ENCODE results near the gene MXRA7. TPM values are rescaled to one million over a fixed set of nuclear protein-coding genes. Genes with fewer than 3 reads are reported as not detected.
"Not testable (repeated sequence)": the region's sequence is repeated elsewhere in the genome, so short reads cannot be mapped to it uniquely, and the experiment has no call there.

MXRA7 gene
- total and polyA plus RNA-seq, 2 experiments from 2014 or later = 48.0 to 625 TPM

GRCh38 chr17:76713765-76714164 lies 3.0 kb upstream of the MXRA7 start:
- H3K79me2 ChIP-seq (ENCODE audit: insufficient read depth) = peaks cover 60% of the 10 kb centered on the region
- H3K36me3 ChIP-seq (ENCODE audit: low read depth) = peaks cover 16% of the 10 kb centered on the region

DNA sequence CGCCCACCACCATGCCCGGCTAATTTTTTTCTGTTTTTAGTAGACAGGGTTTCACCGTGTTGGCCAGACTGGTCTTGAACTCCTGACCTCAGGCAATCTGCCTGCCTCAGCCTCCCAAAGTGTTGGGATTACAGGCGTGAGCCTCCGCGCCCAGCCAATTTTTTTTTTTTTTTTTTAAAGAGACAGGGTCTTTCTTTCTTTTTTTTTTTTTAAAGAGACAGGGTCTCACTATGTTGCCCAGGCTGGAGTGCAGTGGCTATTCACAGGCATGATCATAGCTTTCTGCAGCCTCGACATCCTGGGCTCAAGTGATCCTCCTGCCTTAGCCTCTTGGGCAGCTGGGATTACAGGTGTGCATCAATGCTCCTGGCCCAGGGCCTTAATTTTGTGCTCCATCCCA lies 1.6 kb upstream of the MXRA7 start:
- H3K9ac ChIP-seq; H3K9me2 ChIP-seq (ENCODE audit: insufficient read depth); H3K4me2 ChIP-seq (ENCODE audit: unreplicated experiment); H3K27me3 ChIP-seq (replicated peaks; ENCODE audit: insufficient read depth); H3K4me3 ChIP-seq; H2AFZ ChIP-seq; H3K9me3 ChIP-seq (ENCODE audit: low read depth); H4K20me1 ChIP-seq (ENCODE audit: insufficient read depth); H3K36me3 ChIP-seq (ENCODE audit: low read depth); in situ Hi-C loops (cut with MboI); DNase-seq: not testable (repeated sequence)
- Histone ChIP-seq H3F3A (ENCODE audit: insufficient read depth) (peaks cover 64% of the 10 kb centered on the region), H3K79me2 (ENCODE audit: insufficient read depth) (peaks cover 74% of the 10 kb centered on the region), H3K4me1 (ENCODE audit: insufficient read depth) (peaks cover 51% of the 10 kb centered on the region), H3K27ac (peak overlapping the region; percentile 75; the same call in 1 of the 2 replicates)
- WGBS, 2 experiments (ENCODE audit: low coverage in 1 of 2, low lambda C conversion rate in 2 of 2, missing lambda C conversion rate in 2 of 2) = 77% methylated on average over 7 of the region's 7 CpGs

More at GRCh38 chr17:76713765-76714164, 3.0 kb upstream of the MXRA7 start:
- no peak overlapping the region for H3K4me2 ChIP-seq (ENCODE audit: unreplicated experiment)
- no peaks in the 10 kb centered on the region for H3K9me3 ChIP-seq (ENCODE audit: low read depth)
- DNase-seq = no peak
- H3K27me3 ChIP-seq (replicated peaks; ENCODE audit: insufficient read depth) = no peaks in the 10 kb centered on the region
- H3K27ac ChIP-seq = no peak overlapping the region
- TF ChIP-seq EZH2 (IDR thresholded peaks at IDR 0.05; ENCODE audit: insufficient read depth, poor library complexity, severe bottlenecking) = no peak
- TF ChIP-seq EZH2phosphoT487 (IDR thresholded peaks at IDR 0.05; ENCODE audit: insufficient read depth, low read depth) = no peak
- H3K4me3 ChIP-seq = no peak overlapping the region
- H3K9me2 ChIP-seq (ENCODE audit: insufficient read depth) = no peaks in the 10 kb centered on the region
- WGBS, 2 experiments (ENCODE audit: low coverage in 1 of 2, low lambda C conversion rate in 2 of 2, missing lambda C conversion rate in 2 of 2) = 92 to 93% methylated on average over 7 of the region's 7 CpGs
- peaks cover 73% of the 10 kb centered on the region for H3F3A ChIP-seq (ENCODE audit: insufficient read depth)
- in situ Hi-C loops (cut with MboI) = no loop called here
- H3K9ac ChIP-seq = no peak overlapping the region
- no peak overlapping the region for H2AFZ ChIP-seq
- no peaks in the 10 kb centered on the region for H4K20me1 ChIP-seq (ENCODE audit: insufficient read depth)
- peaks cover 44% of the 10 kb centered on the region for H3K4me1 ChIP-seq (ENCODE audit: insufficient read depth)

DNA sequence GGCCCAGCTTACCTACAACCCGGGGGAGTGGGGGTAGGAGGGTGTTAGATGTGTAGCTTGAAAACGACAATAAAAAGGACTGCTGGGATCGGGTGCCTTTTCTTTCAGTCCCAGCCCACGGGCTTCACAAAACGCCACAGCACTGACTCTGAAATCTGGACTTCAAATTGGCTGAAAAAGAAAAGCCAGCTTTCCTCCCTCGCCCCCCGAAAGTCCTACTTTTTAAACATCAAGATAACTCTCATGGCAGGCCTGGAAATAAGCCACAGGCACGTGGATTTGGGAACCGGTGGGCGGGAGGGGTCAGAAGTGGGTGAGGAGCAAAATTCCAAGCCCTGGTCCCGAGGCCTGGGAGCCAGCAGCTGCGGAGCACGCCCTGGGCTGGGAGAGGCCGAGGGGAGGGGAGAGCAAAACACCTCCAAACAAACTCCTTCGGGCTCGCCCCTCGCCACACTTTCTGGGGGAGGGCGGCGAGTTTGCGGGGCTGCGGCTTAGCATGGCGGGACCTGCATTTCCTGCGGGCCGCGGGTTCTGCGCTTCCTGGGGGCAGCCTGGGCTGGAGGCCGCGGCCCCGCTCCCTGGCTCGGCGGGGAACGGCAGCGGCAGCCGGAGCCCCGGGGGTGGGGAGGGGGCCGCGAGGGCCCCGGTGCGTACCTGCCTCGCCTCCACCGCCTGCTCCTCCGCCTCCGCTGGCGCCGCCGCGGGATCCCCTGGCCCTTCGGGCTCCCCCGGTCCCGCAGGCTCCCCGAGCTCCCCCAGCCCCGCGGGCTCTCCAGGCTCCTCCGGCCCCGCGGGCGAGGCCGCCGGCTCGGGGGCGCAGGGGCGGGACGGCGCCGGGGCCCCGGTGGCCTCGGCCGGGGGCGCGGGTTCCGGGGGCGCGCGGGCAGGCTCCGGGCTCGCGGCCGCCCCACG lies 558 bp downstream of the MXRA7 start:
- in situ Hi-C loops (cut with MboI) = not testable (repeated sequence)

DNA sequence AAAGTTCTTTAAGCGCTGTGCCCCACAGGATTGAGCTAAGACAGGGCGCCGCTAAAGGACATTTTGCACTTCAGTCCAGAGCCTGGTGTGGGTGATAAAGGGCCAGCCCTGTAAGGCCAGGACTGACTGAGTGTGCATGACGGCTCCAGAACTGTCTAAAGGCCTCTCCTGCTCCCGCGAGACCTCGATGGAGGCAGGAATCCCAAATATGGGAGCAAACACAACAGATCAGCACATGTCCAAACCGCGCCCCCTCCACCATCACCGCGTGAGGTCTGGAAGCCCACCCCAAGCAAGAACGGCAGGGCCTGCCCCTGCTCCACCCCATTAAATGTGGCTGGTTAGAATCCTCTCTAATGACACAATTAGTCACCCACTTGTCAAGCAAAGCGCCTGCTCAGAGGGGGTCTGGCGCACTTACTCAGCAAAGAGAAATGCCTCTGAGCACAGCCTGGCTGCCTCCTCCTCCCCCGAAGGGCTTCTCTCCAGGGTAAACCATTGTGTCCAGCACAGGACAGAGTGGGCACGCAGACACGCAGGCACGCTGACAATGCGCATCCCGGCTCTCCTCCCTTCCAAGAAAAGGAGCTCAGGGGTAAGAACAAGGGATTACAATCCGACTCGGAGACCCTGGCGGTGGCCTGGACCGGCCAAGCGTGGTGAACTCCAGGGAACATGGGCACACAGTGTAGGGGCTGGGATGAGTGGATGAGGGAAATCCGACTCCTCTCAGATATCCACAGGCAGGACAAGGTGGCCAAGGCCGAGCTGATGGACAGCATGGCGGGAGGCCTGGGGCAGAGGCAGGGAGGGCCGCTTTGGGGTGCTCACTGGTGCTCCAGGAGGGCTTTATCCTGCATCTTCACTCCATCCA lies 1.5 kb downstream of the MXRA7 start:
- no peak overlapping the region for H2AFZ ChIP-seq
- peaks cover 44% of the 10 kb centered on the region for H3F3A ChIP-seq (ENCODE audit: insufficient read depth)
- 4 to 5% methylated on average over 29 of the region's 29 CpGs for WGBS, 2 experiments (ENCODE audit: low coverage in 1 of 2, low lambda C conversion rate in 2 of 2, missing lambda C conversion rate in 2 of 2)
- H3K36me3 ChIP-seq (ENCODE audit: low read depth) = no peaks in the 10 kb centered on the region
- peaks cover 30% of the 10 kb centered on the region for H3K4me1 ChIP-seq (ENCODE audit: insufficient read depth)
- H4K20me1 ChIP-seq (ENCODE audit: insufficient read depth) = peaks cover 7% of the 10 kb centered on the region; the same call in 1 of the 2 replicates
- no peak for TF ChIP-seq EZH2 (IDR thresholded peaks at IDR 0.05; ENCODE audit: insufficient read depth, poor library complexity, severe bottlenecking)
- no peak for TF ChIP-seq EZH2phosphoT487 (IDR thresholded peaks at IDR 0.05; ENCODE audit: insufficient read depth, low read depth)
- H3K9ac ChIP-seq = peak overlapping the region; percentile 99
- H3K9me2 ChIP-seq (ENCODE audit: insufficient read depth) = no peaks in the 10 kb centered on the region
- peak; percentile 98 for DNase-seq
- peak overlapping the region; percentile 90 for H3K4me3 ChIP-seq
- no peaks in the 10 kb centered on the region for H3K27me3 ChIP-seq (replicated peaks; ENCODE audit: insufficient read depth)
- no peaks in the 10 kb centered on the region for H3K9me3 ChIP-seq (ENCODE audit: low read depth)
- in situ Hi-C loops (cut with MboI) = no loop called here
- H3K79me2 ChIP-seq (ENCODE audit: insufficient read depth) = peaks cover 88% of the 10 kb centered on the region
- H3K27ac ChIP-seq = peak overlapping the region; percentile 98
- peak overlapping the region; percentile 95 for H3K4me2 ChIP-seq (ENCODE audit: unreplicated experiment)

More for the DNA sequence above, 558 bp downstream of the MXRA7 start:
- not testable (repeated sequence) for H4K20me1 ChIP-seq (ENCODE audit: insufficient read depth); H3K9me3 ChIP-seq (ENCODE audit: low read depth); H3K9me2 ChIP-seq (ENCODE audit: insufficient read depth); H2AFZ ChIP-seq; H3K27me3 ChIP-seq (replicated peaks; ENCODE audit: insufficient read depth); H3K36me3 ChIP-seq (ENCODE audit: low read depth)
- Histone ChIP-seq H3K9ac (peak overlapping the region; percentile 99), H3K4me3 (peak overlapping the region; percentile 90), H3K79me2 (ENCODE audit: insufficient read depth) (peaks cover 88% of the 10 kb centered on the region), H3K4me2 (ENCODE audit: unreplicated experiment) (peak overlapping the region; percentile 95), H3K27ac (peak overlapping the region; percentile 98), H3F3A (ENCODE audit: insufficient read depth) (peaks cover 50% of the 10 kb centered on the region), H3K4me1 (ENCODE audit: insufficient read depth) (peaks cover 37% of the 10 kb centered on the region)
- peak; percentile 65 for DNase-seq
- WGBS, 2 experiments (ENCODE audit: low coverage in 1 of 2, low lambda C conversion rate in 2 of 2, missing lambda C conversion rate in 2 of 2) = 1% methylated on average over 23 to 26 of the region's 79 CpGs
